Brain microvascular endothelial cell (primary cell): Measurements from ENCODE around the gene SETD1A.

Experiments
- DNase-seq: peaks from one replicate; pipeline ENCODE4 v3.0.0-alpha.2; 2020
- H3K27ac ChIP-seq: fragments of 250-450 bp; sonication (Bioruptor Pico); 2 replicates; pipeline ENCODE4 v1.5.1; 2020; ENCODE audit warnings: mild to moderate bottlenecking, moderate library complexity
- H3K27me3 ChIP-seq: fragments of 250-450 bp; sonication (Bioruptor Pico); replicated peaks from 2 replicates; pipeline ENCODE4 v1.5.1; 2020; ENCODE audit warnings: mild to moderate bottlenecking
- H3K36me3 ChIP-seq: fragments of 250-450 bp; sonication (Bioruptor Pico); replicated peaks from 2 replicates; pipeline ENCODE4 v1.5.1; 2020; ENCODE audit warnings: mild to moderate bottlenecking
- H3K4me3 ChIP-seq: 2 replicates; pipeline ENCODE4 v1.5.1; 2011; ENCODE audit warnings: low read depth, mild to moderate bottlenecking, control low read depth, low read length, moderate library complexity
- CTCF ChIP-seq: IDR thresholded peaks from 2 replicates; pipeline ENCODE4 v1.5.1; 2011; ENCODE audit warnings: low read depth, mild to moderate bottlenecking, moderate library complexity, low read length, control low read depth, inconsistent platforms; ENCODE audit errors: missing control alignments
- in situ Hi-C: cut with HindIII; loops from 2 replicates; pipeline ENCODE4 v1.10.0; 2017; ENCODE audit warnings: low sequenced_read_pairs, low pct_ligation_motif_present

SETD1A gene

GRCh38 chr16:30957456-30958174 is at the start of gene SETD1A:
Gene SETD1A, plus strand, starts transcription at chr16:30957754. Its CDS starts 978 bp downstream, at chr16:30958732.
- peaks cover 26% of the 10 kb centered on the region for H3K36me3 ChIP-seq
- DNase-seq: peak; percentile 91
- TF ChIP-seq CTCF: no peak
- H3K27me3 ChIP-seq: no peaks in the 10 kb centered on the region
- in situ Hi-C loops: no loop called here
- peak within 1 kb of the TSS; percentile 88 for H3K4me3 ChIP-seq
- peak within 1 kb of the TSS; percentile 99 for H3K27ac ChIP-seq

DNA sequence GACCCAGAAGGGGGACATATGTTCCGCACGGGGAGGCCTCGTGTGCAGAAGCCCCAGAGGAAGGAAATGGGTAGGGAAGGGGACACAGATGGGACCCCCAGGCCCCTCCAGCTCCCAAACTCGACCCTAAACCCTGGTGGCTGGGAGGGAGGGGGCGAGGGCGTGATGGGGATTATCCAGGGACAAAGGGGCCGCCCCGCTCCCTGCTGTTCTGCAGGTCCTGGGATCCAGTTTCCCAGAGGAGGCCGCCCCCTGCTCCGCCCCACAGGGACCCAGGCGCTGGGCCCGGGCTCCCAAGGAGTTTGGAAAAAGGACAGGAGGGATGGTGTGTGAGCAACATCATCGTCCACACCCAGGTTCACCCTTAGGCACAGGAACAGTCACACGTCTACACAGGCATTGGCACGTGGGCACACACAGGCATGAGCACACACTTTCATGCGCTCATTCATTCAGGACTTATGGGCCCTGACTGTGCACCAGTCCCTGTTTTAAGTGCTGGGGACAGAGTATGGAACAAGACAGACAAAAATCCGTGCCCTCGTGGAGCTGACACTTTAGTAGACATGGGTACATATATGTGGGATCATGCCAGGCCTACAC is 47.0 kb upstream of the SETD1A start:
- TF ChIP-seq CTCF: no peak
- Histone ChIP-seq H3K4me3 (no peak overlapping the region), H3K27me3 (no peaks in the 10 kb centered on the region), H3K27ac (no peak overlapping the region), H3K36me3 (no peaks in the 10 kb centered on the region)
- DNase-seq: no peak
- in situ Hi-C loops: no loop called here

GRCh38 chr16:30912794-30913412 is 44.7 kb upstream of the SETD1A start:
- H3K36me3 ChIP-seq: no peaks in the 10 kb centered on the region
- no peak overlapping the region for H3K27ac ChIP-seq
- in situ Hi-C loops: no loop called here
- no peak for DNase-seq
- no peak overlapping the region for H3K4me3 ChIP-seq
- no peaks in the 10 kb centered on the region for H3K27me3 ChIP-seq
- no peak for TF ChIP-seq CTCF

- in situ Hi-C loops: no loop called here
- H3K36me3 ChIP-seq: no peaks in the 10 kb centered on the region
- H3K27ac ChIP-seq: no peak overlapping the region
- H3K27me3 ChIP-seq: no peaks in the 10 kb centered on the region
- no peak overlapping the region for H3K4me3 ChIP-seq
- no peak for DNase-seq
- TF ChIP-seq CTCF: no peak
Observed at GRCh38 chr16:30914830-30915229, 42.7 kb upstream of the SETD1A start.

DNA sequence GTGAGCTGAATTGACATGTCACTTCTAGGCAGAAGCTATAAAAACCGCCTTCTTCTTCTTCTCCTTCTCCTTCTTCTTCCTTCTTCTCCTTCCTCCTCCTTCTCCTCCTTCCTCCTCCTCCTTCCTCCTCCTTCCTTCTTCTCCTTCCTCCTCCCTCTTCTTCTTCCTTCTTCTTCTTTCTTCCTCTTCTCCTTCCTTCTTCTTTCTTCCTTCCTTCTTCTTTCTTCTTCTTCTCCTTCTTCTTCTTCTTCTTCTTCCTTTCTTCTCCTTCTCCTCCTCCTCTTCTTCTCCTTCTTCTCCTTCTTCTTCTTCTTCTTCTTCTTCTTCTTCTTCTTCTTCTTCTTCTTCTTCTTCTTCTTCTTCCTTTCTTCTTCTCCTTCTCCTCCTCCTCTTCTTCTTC is 38.9 kb upstream of the SETD1A start:
- H3K4me3 ChIP-seq: no peak overlapping the region
- H3K36me3 ChIP-seq: no peaks in the 10 kb centered on the region
- TF ChIP-seq CTCF: no peak
- no peak for DNase-seq
- no peaks in the 10 kb centered on the region for H3K27me3 ChIP-seq
- in situ Hi-C loops: no loop called here
- H3K27ac ChIP-seq: no peak overlapping the region
